CD4-positive, alpha-beta memory T cell (primary cell): Measurements from ENCODE around the gene WNT7B. TPM values are rescaled to one million over a fixed set of nuclear protein-coding genes. Genes with fewer than 3 reads are reported as not detected.

Experiments
- CTCF ChIA-PET: fragments of 350-600 bp; sonication (Branson Sonifier 250); formaldehyde crosslinking; loops from one replicate; lab custom pipeline; 2021; ENCODE audit warnings: inconsistent platforms; ENCODE audit not compliant: partially characterized antibody; lab: Charles Lee
- POLR2A ChIA-PET: fragments of 350-600 bp; sonication (Branson Sonifier 250); formaldehyde crosslinking; loops from one replicate; lab custom pipeline; 2021; ENCODE audit not compliant: partially characterized antibody; lab: Charles Lee
- DNase-seq, 5 donors: peaks; one replicate each; pipeline versions ENCODE4 v3.0.0 to v3.0.0-alpha.2; 2020 to 2022; ENCODE audit warnings: mixed read lengths in 1 of 5
- H3K27ac ChIP-seq: one replicate; pipeline ENCODE4 v1.7.0; 2013; ENCODE audit warnings: low read depth, low read length
- H3K27me3 ChIP-seq: 2 replicates; pipeline ENCODE4 v1.7.0; 2013; ENCODE audit warnings: mild to moderate bottlenecking, low read length, moderate library complexity; ENCODE audit not compliant: insufficient read depth
- H3K36me3 ChIP-seq: 2 replicates; pipeline ENCODE4 v1.7.0; 2013; ENCODE audit warnings: mild to moderate bottlenecking, low read length, moderate library complexity; ENCODE audit not compliant: insufficient read depth
- H3K4me1 ChIP-seq: 2 replicates; pipeline ENCODE4 v1.7.0; 2013; ENCODE audit warnings: mild to moderate bottlenecking, low read length, moderate library complexity; ENCODE audit not compliant: insufficient read depth
- H3K4me3 ChIP-seq, 2 donors: one replicate each; pipeline ENCODE4 v1.7.0; 2013; ENCODE audit warnings: low read length in 2 of 2, mild to moderate bottlenecking in 1 of 2
- H3K9me3 ChIP-seq, 2 donors: one replicate each; pipeline ENCODE4 v1.7.0; 2013; ENCODE audit warnings: low read length in 2 of 2, control low read depth in 1 of 2; ENCODE audit not compliant: control insufficient read depth in 1 of 2
- H3K27ac Mint-ChIP-seq, 7 donors: one replicate each; pipeline ENCODE4 v1.8.0; 2020 to 2021; ENCODE audit warnings: mixed read lengths in 7 of 7, mild to moderate bottlenecking in 6 of 7, inconsistent platforms in 3 of 7, moderate library complexity in 3 of 7
- H3K27me3 Mint-ChIP-seq, 2 donors: one replicate each; pipeline ENCODE4 v1.8.0; 2020 to 2021; ENCODE audit warnings: mixed read lengths in 2 of 2
- H3K36me3 Mint-ChIP-seq, 2 donors: one replicate each; pipeline ENCODE4 v1.8.0; 2020 to 2021; ENCODE audit warnings: mixed read lengths in 2 of 2, inconsistent platforms in 1 of 2, mild to moderate bottlenecking in 1 of 2
- H3K4me1 Mint-ChIP-seq, 4 donors: one replicate each; pipeline ENCODE4 v1.8.0; 2020 to 2021; ENCODE audit warnings: mixed read lengths in 4 of 4, mild to moderate bottlenecking in 1 of 4
- H3K4me3 Mint-ChIP-seq, 8 donors: one replicate each; pipeline ENCODE4 v1.8.0; 2020 to 2021; ENCODE audit warnings: mixed read lengths in 8 of 8, mild to moderate bottlenecking in 7 of 8, moderate library complexity in 6 of 8, inconsistent platforms in 3 of 8
- H3K9me3 Mint-ChIP-seq, 8 donors: one replicate each; pipeline ENCODE4 v1.8.0; 2020 to 2021; ENCODE audit warnings: mixed read lengths in 8 of 8, mild to moderate bottlenecking in 5 of 8, inconsistent platforms in 3 of 8, moderate library complexity in 1 of 8
- intact Hi-C: fragments of 100-400 bp; cut with micrococcal nuclease; formaldehyde crosslinking; loops from one replicate; pipeline ENCODE4 v1.15.1; 2023
- polyA plus RNA-seq, 2 donors: library from polyadenylated mRNA; unstranded; fragments of 300-500 nt; fragmentation: Illumina TruSeq; gene quantifications; one replicate each; pipeline ENCODE4 v1.2.3, GENCODE V29; 2021
- total RNA-seq, 2 experiments: library from RNA; stranded (reverse); gene quantifications; one replicate each; pipeline ENCODE4 v1.2.3, GENCODE V29; 2021

The WNT7B gene
- total and polyA plus RNA-seq, 4 experiments from 2014 or later, result not detected

- H3K9me3 Mint-ChIP-seq, result peaks cover 0 to 2% (median 0%) of the 10 kb centered on the region in 8 donors
- no peak for DNase-seq
- intact Hi-C loops, result no loop called here
- CTCF ChIA-PET, result no interaction called here
- H3K27me3 Mint-ChIP-seq, result peaks cover 4 to 26% of the 10 kb centered on the region in 2 donors
- no peak overlapping the region for H3K27ac Mint-ChIP-seq
- no peaks in the 10 kb centered on the region for H3K36me3 Mint-ChIP-seq
- Histone ChIP-seq H3K9me3 (no peaks in the 10 kb centered on the region), H3K36me3 (no peaks in the 10 kb centered on the region), H3K27ac (no peak overlapping the region), H3K4me3 (no peak overlapping the region), H3K4me1 (no peaks in the 10 kb centered on the region), H3K27me3 (no peaks in the 10 kb centered on the region)
- POLR2A ChIA-PET, result no interaction called here
- no peaks in the 10 kb centered on the region for H3K4me1 Mint-ChIP-seq
- no peak overlapping the region for H3K4me3 Mint-ChIP-seq
Measured at GRCh38 chr22:45889539-45890350, 87.2 kb downstream of the WNT7B start.

- ChIA-PET CTCF (no interaction called here), POLR2A (no interaction called here)
- intact Hi-C loops, result no loop called here
- Histone ChIP-seq H3K36me3 (no peaks in the 10 kb centered on the region), H3K9me3 (no peaks in the 10 kb centered on the region), H3K4me1 (no peaks in the 10 kb centered on the region), H3K4me3 (no peak overlapping the region), H3K27me3 (no peaks in the 10 kb centered on the region), H3K27ac (no peak overlapping the region)
- DNase-seq, result no peak
- Mint-ChIP-seq H3K9me3 (peaks cover 0 to 2% (median 0%) of the 10 kb centered on the region in 8 donors), H3K4me1 (no peaks in the 10 kb centered on the region), H3K27ac (no peak overlapping the region), H3K4me3 (no peak overlapping the region), H3K27me3 (peaks cover 4 to 23% of the 10 kb centered on the region in 2 donors), H3K36me3 (no peaks in the 10 kb centered on the region)
Measured at GRCh38 chr22:45889093-45889538, 87.8 kb downstream of the WNT7B start.

GRCh38 chr22:45888221-45889092 is 88.5 kb downstream of the WNT7B start:
- H3K36me3 ChIP-seq, result no peaks in the 10 kb centered on the region
- CTCF ChIA-PET, result no interaction called here
- peaks cover 0 to 2% (median 0%) of the 10 kb centered on the region in 8 donors for H3K9me3 Mint-ChIP-seq
- H3K36me3 Mint-ChIP-seq, result no peaks in the 10 kb centered on the region
- H3K4me1 Mint-ChIP-seq, result no peaks in the 10 kb centered on the region
- H3K27me3 Mint-ChIP-seq, result peaks cover 6 to 25% of the 10 kb centered on the region in 2 donors
- POLR2A ChIA-PET, result no interaction called here
- H3K27ac ChIP-seq, result no peak overlapping the region
- H3K4me3 ChIP-seq, result no peak overlapping the region
- intact Hi-C loops, result no loop called here
- no peak overlapping the region for H3K4me3 Mint-ChIP-seq
- H3K9me3 ChIP-seq, result no peaks in the 10 kb centered on the region
- H3K27me3 ChIP-seq, result no peaks in the 10 kb centered on the region
- H3K4me1 ChIP-seq, result no peaks in the 10 kb centered on the region
- no peak for DNase-seq
- no peak overlapping the region for H3K27ac Mint-ChIP-seq

GRCh38 chr22:45887202-45888131 is 89.5 kb downstream of the WNT7B start:
- H3K27ac ChIP-seq, result no peak overlapping the region
- no peaks in the 10 kb centered on the region for H3K27me3 ChIP-seq
- Mint-ChIP-seq H3K9me3 (peaks cover 0 to 2% (median 0%) of the 10 kb centered on the region in 8 donors), H3K27me3 (peaks cover 8 to 26% of the 10 kb centered on the region in 2 donors), H3K4me3 (no peak overlapping the region), H3K27ac (peak overlapping the region in 1 of 7 donors; percentile 74), H3K36me3 (no peaks in the 10 kb centered on the region), H3K4me1 (no peaks in the 10 kb centered on the region)
- no peak overlapping the region for H3K4me3 ChIP-seq
- no peaks in the 10 kb centered on the region for H3K4me1 ChIP-seq
- no peaks in the 10 kb centered on the region for H3K9me3 ChIP-seq
- DNase-seq, result no peak
- ChIA-PET CTCF (no interaction called here), POLR2A (no interaction called here)
- intact Hi-C loops, result no loop called here
- no peaks in the 10 kb centered on the region for H3K36me3 ChIP-seq

- intact Hi-C loops, result no loop called here
- peaks cover 9 to 25% of the 10 kb centered on the region in 2 donors for H3K27me3 Mint-ChIP-seq
- H3K36me3 Mint-ChIP-seq, result no peaks in the 10 kb centered on the region
- H3K27ac ChIP-seq, result no peak overlapping the region
- peaks cover 0 to 4% (median 0%) of the 10 kb centered on the region in 8 donors for H3K9me3 Mint-ChIP-seq
- H3K27ac Mint-ChIP-seq, result peak overlapping the region in 1 of 7 donors; percentile 22
- H3K4me1 Mint-ChIP-seq, result no peaks in the 10 kb centered on the region
- H3K4me3 Mint-ChIP-seq, result no peak overlapping the region
- H3K9me3 ChIP-seq, result no peaks in the 10 kb centered on the region
- no peak overlapping the region for H3K4me3 ChIP-seq
- DNase-seq, result no peak
- ChIA-PET CTCF (no interaction called here), POLR2A (no interaction called here)
- H3K27me3 ChIP-seq, result no peaks in the 10 kb centered on the region
- H3K4me1 ChIP-seq, result no peaks in the 10 kb centered on the region
- no peaks in the 10 kb centered on the region for H3K36me3 ChIP-seq
Measured at GRCh38 chr22:45886540-45886939, 90.4 kb downstream of the WNT7B start.

GRCh38 chr22:45885941-45886395 is 91.0 kb downstream of the WNT7B start:
- no peak overlapping the region for H3K27ac ChIP-seq
- Mint-ChIP-seq H3K27me3 (peaks cover 11 to 24% of the 10 kb centered on the region in 2 donors), H3K9me3 (peaks cover 0 to 4% (median 0%) of the 10 kb centered on the region in 8 donors), H3K36me3 (no peaks in the 10 kb centered on the region), H3K4me3 (no peak overlapping the region), H3K27ac (no peak overlapping the region), H3K4me1 (no peaks in the 10 kb centered on the region)
- H3K9me3 ChIP-seq, result no peaks in the 10 kb centered on the region
- ChIA-PET POLR2A (no interaction called here), CTCF (no interaction called here)
- DNase-seq, result no peak
- H3K36me3 ChIP-seq, result no peaks in the 10 kb centered on the region
- H3K4me3 ChIP-seq, result no peak overlapping the region
- no peaks in the 10 kb centered on the region for H3K27me3 ChIP-seq
- intact Hi-C loops, result no loop called here
- H3K4me1 ChIP-seq, result no peaks in the 10 kb centered on the region
